Mesothelial cell of epicardium (in vitro differentiated cells): ENCODE data around the gene TBC1D17. TPM values are rescaled to one million over a fixed set of nuclear protein-coding genes. Genes with fewer than 3 reads are reported as not detected.

Experiments
- DNase-seq, 2 experiments: peaks; one replicate each; pipeline ENCODE4 v3.0.0; 2021; ENCODE audit warnings: low spot score in 2 of 2; ENCODE audit not compliant: unreplicated experiment in 2 of 2
- H3K27ac Mint-ChIP-seq: 2 replicates; pipeline ENCODE4 v1.8.0; 2021; ENCODE audit warnings: mixed read lengths
- H3K27me3 Mint-ChIP-seq: 2 replicates; pipeline ENCODE4 v1.8.0; 2021; ENCODE audit warnings: low read depth, mixed read lengths
- H3K36me3 Mint-ChIP-seq: 2 replicates; pipeline ENCODE4 v1.8.0; 2021; ENCODE audit warnings: mixed read lengths
- H3K4me1 Mint-ChIP-seq: 2 replicates; pipeline ENCODE4 v1.8.0; 2021; ENCODE audit warnings: mixed read lengths
- H3K4me3 Mint-ChIP-seq: 2 replicates; pipeline ENCODE4 v1.8.0; 2021; ENCODE audit warnings: mild to moderate bottlenecking, moderate library complexity, mixed read lengths
- H3K9me3 Mint-ChIP-seq: 2 replicates; pipeline ENCODE4 v1.8.0; 2021; ENCODE audit warnings: mixed read lengths
- total RNA-seq: library from RNA; stranded (reverse); gene quantifications from 3 replicates; pipeline ENCODE4 v1.2.1, GENCODE V29; 2021
- TF ChIP-seq, protein P1 (sequence below): fragments of 200-600 bp; sonication (generic); IDR thresholded peaks from one replicate; pipeline ENCODE4 v1.5.0; 2021; ENCODE audit warnings: antibody characterized with exemption; ENCODE audit not compliant: unreplicated experiment

The TBC1D17 gene
- total RNA-seq, 1 donor from 2014 or later, result 49.7 TPM

DNA sequence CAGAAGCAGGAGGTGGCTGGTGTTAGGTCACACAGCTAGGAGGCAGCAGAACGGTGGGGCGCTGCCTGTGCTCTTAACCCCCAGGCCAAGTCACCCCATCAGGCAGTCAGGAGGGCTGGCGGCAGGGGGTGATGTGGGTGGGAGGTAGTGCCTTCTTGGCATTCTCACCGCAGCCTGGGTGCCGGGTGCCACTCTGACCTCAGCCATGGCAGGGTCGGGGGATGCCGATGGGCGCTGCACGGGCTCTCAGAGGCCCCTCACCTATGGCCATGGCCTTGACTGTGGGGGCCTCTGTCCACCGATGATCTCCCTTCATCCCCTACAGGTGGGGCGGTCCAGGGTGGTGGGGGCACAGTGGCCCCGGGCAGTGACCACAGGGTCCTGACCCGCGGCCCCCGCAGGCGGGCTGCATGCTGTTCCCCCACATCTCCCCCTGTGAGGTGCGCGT is 20.9 kb upstream of the TBC1D17 start:
- no peaks in the 10 kb centered on the region for H3K9me3 Mint-ChIP-seq
- H3K36me3 Mint-ChIP-seq, result peaks cover 9% of the 10 kb centered on the region
- no peaks in the 10 kb centered on the region for H3K27me3 Mint-ChIP-seq
- peaks cover 21% of the 10 kb centered on the region for H3K4me1 Mint-ChIP-seq
- no peak overlapping the region for H3K27ac Mint-ChIP-seq
- no peak overlapping the region for H3K4me3 Mint-ChIP-seq
- TF ChIP-seq, protein P1, sequence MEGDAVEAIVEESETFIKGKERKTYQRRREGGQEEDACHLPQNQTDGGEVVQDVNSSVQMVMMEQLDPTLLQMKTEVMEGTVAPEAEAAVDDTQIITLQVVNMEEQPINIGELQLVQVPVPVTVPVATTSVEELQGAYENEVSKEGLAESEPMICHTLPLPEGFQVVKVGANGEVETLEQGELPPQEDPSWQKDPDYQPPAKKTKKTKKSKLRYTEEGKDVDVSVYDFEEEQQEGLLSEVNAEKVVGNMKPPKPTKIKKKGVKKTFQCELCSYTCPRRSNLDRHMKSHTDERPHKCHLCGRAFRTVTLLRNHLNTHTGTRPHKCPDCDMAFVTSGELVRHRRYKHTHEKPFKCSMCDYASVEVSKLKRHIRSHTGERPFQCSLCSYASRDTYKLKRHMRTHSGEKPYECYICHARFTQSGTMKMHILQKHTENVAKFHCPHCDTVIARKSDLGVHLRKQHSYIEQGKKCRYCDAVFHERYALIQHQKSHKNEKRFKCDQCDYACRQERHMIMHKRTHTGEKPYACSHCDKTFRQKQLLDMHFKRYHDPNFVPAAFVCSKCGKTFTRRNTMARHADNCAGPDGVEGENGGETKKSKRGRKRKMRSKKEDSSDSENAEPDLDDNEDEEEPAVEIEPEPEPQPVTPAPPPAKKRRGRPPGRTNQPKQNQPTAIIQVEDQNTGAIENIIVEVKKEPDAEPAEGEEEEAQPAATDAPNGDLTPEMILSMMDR, result no peak
- no peak for DNase-seq

DNA sequence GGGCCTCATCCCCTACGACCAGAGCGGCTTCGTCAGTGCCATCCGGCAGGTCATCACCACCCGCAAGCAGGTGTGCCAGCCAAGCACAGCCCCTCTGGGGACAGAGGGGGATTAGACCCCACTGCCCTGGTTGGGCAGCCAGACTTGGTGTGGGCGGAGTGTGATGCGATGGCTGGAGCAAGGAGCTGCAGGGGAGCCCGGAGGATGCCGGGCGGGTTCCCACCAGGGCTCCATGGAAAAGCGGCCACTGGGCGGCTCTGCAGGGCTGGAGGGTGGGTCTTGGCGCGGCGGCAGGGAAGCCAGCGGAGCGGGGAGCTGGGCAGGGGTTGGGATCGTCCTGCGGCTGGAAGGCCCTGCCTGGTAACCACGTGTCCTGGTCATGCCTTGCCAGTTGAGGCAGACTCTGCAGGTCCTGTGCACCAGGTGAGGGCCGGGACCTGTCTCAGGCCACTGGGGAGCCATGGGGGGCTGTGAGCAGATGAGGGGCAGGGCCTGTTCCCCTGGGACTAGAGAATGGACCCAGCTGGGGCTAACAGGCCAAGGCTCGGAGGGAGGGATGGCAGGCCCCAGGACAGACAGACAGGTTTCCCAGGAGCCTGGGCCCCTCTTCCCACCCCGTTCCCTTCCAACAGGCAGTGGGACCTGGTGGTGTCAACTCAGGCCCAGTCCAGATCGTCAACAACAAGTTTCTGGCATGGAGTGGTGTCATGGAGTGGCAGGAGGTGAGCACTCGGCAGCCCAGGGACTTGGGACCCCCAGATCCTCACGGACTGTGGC is 20.3 kb upstream of the TBC1D17 start:
- H3K9me3 Mint-ChIP-seq, result no peaks in the 10 kb centered on the region
- H3K27ac Mint-ChIP-seq, result no peak overlapping the region
- H3K27me3 Mint-ChIP-seq, result no peaks in the 10 kb centered on the region
- no peak overlapping the region for H3K4me3 Mint-ChIP-seq
- peaks cover 9% of the 10 kb centered on the region for H3K36me3 Mint-ChIP-seq
- DNase-seq, result no peak
- peaks cover 17% of the 10 kb centered on the region for H3K4me1 Mint-ChIP-seq
- TF ChIP-seq, protein P1, result no peak

DNA sequence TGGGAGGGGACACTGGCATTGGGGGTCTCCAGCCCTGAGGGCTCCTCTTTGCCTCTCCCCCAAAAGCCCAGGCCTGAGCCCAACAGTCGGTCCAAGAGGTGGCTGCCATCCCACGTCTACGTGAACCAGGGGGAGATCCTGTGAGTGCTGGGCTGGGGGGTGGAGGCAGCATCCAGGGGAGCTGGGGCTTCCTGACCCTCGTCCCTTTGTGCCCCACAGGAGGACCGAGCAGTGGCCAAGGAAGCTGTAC is 19.7 kb upstream of the TBC1D17 start:
- no peaks in the 10 kb centered on the region for H3K27me3 Mint-ChIP-seq
- H3K27ac Mint-ChIP-seq, result no peak overlapping the region

DNA sequence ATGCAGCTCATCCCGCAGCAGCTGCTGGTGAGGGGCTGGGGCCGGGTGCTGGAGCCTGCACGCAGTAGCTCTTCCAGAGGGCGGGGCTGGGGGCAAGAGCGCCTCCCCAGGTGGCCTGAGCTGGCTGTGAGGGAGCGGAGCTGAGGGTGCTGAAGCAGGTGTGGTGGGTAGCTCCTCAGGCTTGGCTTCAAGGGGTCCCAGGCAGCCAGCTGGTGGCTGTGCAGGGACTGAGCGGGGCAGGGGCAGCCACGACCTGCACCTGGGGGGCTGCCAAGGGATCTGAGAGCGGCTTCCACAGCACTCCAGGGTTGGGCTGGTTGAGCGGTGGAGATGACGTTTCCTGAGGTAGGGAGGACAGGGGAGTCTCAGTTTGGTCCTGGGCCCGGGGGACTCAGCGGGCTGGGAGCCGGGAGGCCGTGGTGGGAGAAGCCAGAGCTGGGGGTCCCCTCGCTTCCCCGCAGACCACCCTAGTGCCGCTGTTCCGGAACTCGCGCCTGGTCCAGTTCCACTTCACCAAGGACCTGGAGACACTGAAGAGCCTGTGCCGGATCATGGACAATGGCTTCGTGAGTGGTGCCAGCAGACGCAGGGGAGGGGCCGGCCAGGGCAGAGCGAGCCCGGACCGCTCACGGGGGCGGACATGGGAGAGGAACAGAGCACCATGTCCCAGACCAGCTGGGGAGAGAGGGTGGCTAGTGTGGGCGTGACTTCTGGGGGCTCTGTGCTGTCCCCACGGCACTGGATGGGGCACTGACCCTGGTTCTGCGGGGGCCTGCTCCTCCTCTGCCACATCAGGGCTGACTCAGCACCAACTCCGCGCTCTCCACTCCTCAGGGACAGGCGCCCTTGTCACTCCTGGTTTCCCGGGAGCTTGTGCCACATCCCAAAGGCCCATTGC is 19.2 kb upstream of the TBC1D17 start:
- no peak for DNase-seq
- peak overlapping the region; percentile 6 for H3K27ac Mint-ChIP-seq
- TF ChIP-seq, protein P1, result no peak
- H3K4me3 Mint-ChIP-seq, result no peak overlapping the region
- H3K36me3 Mint-ChIP-seq, result peaks cover 12% of the 10 kb centered on the region
- no peaks in the 10 kb centered on the region for H3K9me3 Mint-ChIP-seq
- peaks cover 10% of the 10 kb centered on the region for H3K4me1 Mint-ChIP-seq
- H3K27me3 Mint-ChIP-seq, result no peaks in the 10 kb centered on the region

More for the DNA sequence above, 19.7 kb upstream of the TBC1D17 start:
- Mint-ChIP-seq H3K4me3 (no peak overlapping the region), H3K9me3 (no peaks in the 10 kb centered on the region), H3K36me3 (peaks cover 9% of the 10 kb centered on the region), H3K4me1 (peaks cover 12% of the 10 kb centered on the region)
- TF ChIP-seq, protein P1, result no peak
- DNase-seq, result no peak

DNA sequence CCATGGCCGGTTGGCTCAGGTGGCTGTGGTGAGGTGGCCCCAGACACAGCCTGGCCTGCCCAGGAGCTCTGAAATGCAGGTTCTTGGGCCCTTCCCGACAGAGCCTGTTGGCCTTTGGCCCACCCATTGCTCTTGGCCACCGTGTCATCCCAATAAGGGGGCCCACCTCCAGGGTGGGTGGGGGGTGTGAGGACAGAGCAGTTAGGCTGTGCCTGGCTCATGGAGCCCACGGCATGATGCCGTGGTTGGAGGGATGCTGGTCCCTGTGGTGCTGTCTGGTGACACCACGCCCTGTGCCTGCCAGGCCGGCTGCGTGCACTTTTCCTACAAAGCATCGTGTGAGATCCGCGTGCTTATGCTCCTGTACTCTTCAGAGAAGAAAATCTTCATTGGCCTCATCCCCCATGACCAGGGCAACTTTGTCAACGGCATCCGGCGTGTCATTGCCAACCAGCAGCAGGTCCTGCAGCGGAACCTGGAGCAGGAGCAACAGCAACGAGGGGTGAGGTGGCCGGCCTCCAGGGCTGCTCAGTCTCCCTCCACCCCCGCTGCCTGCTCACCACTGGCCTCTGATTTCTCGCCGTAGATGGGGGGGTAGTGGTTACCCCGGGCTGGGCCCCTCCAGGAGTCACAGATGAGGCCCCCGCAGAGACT is 17.7 kb upstream of the TBC1D17 start:
- Mint-ChIP-seq H3K27ac (peak overlapping the region; percentile 58), H3K4me1 (peaks cover 6% of the 10 kb centered on the region), H3K27me3 (no peaks in the 10 kb centered on the region), H3K9me3 (no peaks in the 10 kb centered on the region), H3K4me3 (no peak overlapping the region), H3K36me3 (peaks cover 14% of the 10 kb centered on the region)
- TF ChIP-seq, protein P1, result no peak
- DNase-seq, result no peak
